Measurements from ENCODE around the gene LRP1B.

Gene LRP1B

GRCh38 chr2:140256080-140256479 is 1874.7 kb downstream of the LRP1B start:
- Mint-ChIP-seq H3K27ac (no peak overlapping the region), H3K27me3 (ENCODE audit: low read depth) (no peaks in the 10 kb centered on the region), H3K9me3 (no peaks in the 10 kb centered on the region), H3K4me1 (peaks cover 7% of the 10 kb centered on the region), H3K36me3 (ENCODE audit: low read depth) (no peaks in the 10 kb centered on the region), H3K4me3 (no peak overlapping the region)
- TF ChIP-seq CTCF (IDR thresholded peaks at IDR 0.05; ENCODE audit: unreplicated experiment in 3 of 3), result no peak

GRCh38 chr2:140249821-140250220 is 1881.0 kb downstream of the LRP1B start:
- no peak for TF ChIP-seq CTCF (IDR thresholded peaks at IDR 0.05; ENCODE audit: unreplicated experiment in 3 of 3)
- H3K4me1 Mint-ChIP-seq, result no peaks in the 10 kb centered on the region
- H3K36me3 Mint-ChIP-seq (ENCODE audit: low read depth), result no peaks in the 10 kb centered on the region
- H3K27me3 Mint-ChIP-seq (ENCODE audit: low read depth), result no peaks in the 10 kb centered on the region
- no peak overlapping the region for H3K27ac Mint-ChIP-seq
- H3K4me3 Mint-ChIP-seq, result no peak overlapping the region
- H3K9me3 Mint-ChIP-seq, result no peaks in the 10 kb centered on the region

DNA sequence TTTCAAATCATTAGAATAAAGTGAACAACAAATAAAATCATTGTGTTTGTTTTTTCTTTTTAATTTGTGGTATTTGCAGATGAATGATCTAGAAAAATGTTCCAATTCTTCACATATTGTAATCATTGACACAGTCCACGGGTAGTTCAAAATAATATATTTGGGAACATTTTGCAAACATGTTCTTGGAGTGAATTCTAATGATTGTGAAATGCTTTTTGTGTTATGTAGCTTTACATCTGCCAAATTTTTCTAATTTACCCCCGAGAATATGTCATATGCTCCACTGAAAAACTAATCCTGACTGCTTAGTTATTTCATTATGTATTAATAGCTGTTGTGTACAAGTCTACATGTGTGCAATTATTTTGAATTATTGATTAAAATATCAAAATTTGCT is 1882.2 kb downstream of the LRP1B start:
- Mint-ChIP-seq H3K27ac (no peak overlapping the region), H3K4me1 (no peaks in the 10 kb centered on the region), H3K36me3 (ENCODE audit: low read depth) (no peaks in the 10 kb centered on the region), H3K9me3 (no peaks in the 10 kb centered on the region), H3K4me3 (no peak overlapping the region), H3K27me3 (ENCODE audit: low read depth) (no peaks in the 10 kb centered on the region)
- TF ChIP-seq CTCF (IDR thresholded peaks at IDR 0.05; ENCODE audit: unreplicated experiment in 3 of 3), result no peak

DNA sequence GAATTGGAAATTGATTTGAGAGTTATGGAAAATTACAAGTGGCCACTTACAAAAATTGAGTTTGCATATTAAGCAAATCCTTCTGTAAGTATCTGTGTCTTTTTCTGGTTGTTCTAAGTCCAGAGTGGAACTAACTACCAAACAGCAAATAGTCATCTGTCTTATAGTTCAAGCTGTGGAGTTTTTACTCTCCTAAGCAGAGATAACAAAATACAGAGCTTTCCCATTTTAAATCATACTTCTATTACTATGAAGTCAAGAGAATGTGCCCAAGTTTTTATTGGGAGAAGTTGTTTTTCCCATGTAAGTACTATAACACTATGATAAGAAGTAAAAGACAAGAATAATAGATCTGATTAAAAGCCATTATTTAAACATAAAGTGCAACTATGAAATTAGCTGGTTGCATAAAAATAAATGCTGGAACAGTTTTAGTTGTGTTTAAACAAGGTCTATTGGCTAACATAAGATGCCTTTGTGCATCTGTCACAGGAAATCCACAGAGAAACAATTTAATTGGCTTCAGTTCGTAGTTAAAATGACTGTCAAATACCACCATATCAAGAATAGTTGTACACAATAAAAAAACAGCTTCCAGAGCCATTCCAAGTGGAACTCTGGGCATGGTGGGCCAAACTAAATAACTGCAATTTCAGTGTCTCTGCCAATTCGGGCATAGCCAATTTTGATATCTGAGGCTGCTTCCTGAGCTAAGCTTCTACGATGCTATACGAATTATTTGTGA is 1883.2 kb downstream of the LRP1B start:
- H3K4me1 Mint-ChIP-seq, result no peaks in the 10 kb centered on the region
- H3K27ac Mint-ChIP-seq, result no peak overlapping the region
- H3K36me3 Mint-ChIP-seq (ENCODE audit: low read depth), result no peaks in the 10 kb centered on the region
- no peaks in the 10 kb centered on the region for H3K9me3 Mint-ChIP-seq
- H3K4me3 Mint-ChIP-seq, result no peak overlapping the region
- no peaks in the 10 kb centered on the region for H3K27me3 Mint-ChIP-seq (ENCODE audit: low read depth)
- TF ChIP-seq CTCF (IDR thresholded peaks at IDR 0.05; ENCODE audit: unreplicated experiment in 3 of 3), result no peak

DNA sequence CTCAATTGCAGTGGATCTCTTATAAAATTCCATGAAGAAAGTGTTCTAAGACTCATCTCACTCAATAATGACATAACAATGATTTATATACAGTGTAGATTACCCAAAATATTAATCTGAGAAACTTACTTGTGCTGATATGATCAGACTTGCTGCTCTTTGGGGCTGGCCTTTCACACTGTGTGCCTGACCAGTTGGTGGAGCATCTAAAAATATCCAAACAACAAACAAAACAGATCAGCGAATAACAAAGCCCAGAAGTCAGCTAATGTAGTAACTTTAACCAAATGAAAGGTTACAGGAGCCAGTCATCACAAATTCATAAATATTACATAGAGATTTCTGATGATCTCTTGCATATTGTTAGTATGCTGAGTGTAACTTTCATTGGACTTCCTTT is 1883.9 kb downstream of the LRP1B start:
- Mint-ChIP-seq H3K4me1 (no peaks in the 10 kb centered on the region), H3K9me3 (no peaks in the 10 kb centered on the region), H3K27ac (no peak overlapping the region), H3K27me3 (ENCODE audit: low read depth) (no peaks in the 10 kb centered on the region), H3K36me3 (ENCODE audit: low read depth) (no peaks in the 10 kb centered on the region), H3K4me3 (no peak overlapping the region)
- TF ChIP-seq CTCF (IDR thresholded peaks at IDR 0.05; ENCODE audit: unreplicated experiment in 3 of 3), result no peak

GRCh38 chr2:140246058-140246457 is 1884.8 kb downstream of the LRP1B start:
- Mint-ChIP-seq H3K4me3 (no peak overlapping the region), H3K4me1 (no peaks in the 10 kb centered on the region), H3K36me3 (ENCODE audit: low read depth) (no peaks in the 10 kb centered on the region), H3K27me3 (ENCODE audit: low read depth) (no peaks in the 10 kb centered on the region), H3K9me3 (no peaks in the 10 kb centered on the region), H3K27ac (no peak overlapping the region)
- no peak for TF ChIP-seq CTCF (IDR thresholded peaks at IDR 0.05; ENCODE audit: unreplicated experiment in 3 of 3)

Data from nephron (organoid).